ENCODE measurements around the gene POLR2E.

GRCh38 chr19:1104311-1105007 lies 9.3 kb upstream of the POLR2E start:
- TF ChIP-seq RAD21 (conservative IDR thresholded peaks at IDR 0.05) (no peak), CTCF (IDR thresholded peaks at IDR 0.05; ENCODE audit: poor library complexity, severe bottlenecking) (no peak), SMC3 (conservative IDR thresholded peaks at IDR 0.05; ENCODE audit: poor library complexity) (no peak), POLR2AphosphoS5 (IDR thresholded peaks at IDR 0.05) (no peak), EZH2 (IDR thresholded peaks at IDR 0.05; ENCODE audit: borderline replicate concordance, insufficient read depth, low read length, poor library complexity, severe bottlenecking) (no peak), EP300 (conservative IDR thresholded peaks at IDR 0.05; ENCODE audit: poor library complexity, severe bottlenecking) (peak; percentile 35)
